Pons (tissue), 1 donor: ENCODE data around the gene ELK3.

ENCODE experiments used
- DNase-seq: peaks from one replicate; pipeline ENCODE4 v3.0.0-alpha.2; 2016; ENCODE audit warnings: low spot score

ELK3 gene

GRCh38 chr12:96189781-96190180 is 4.4 kb upstream of the ELK3 start:
- no peak for DNase-seq

DNA sequence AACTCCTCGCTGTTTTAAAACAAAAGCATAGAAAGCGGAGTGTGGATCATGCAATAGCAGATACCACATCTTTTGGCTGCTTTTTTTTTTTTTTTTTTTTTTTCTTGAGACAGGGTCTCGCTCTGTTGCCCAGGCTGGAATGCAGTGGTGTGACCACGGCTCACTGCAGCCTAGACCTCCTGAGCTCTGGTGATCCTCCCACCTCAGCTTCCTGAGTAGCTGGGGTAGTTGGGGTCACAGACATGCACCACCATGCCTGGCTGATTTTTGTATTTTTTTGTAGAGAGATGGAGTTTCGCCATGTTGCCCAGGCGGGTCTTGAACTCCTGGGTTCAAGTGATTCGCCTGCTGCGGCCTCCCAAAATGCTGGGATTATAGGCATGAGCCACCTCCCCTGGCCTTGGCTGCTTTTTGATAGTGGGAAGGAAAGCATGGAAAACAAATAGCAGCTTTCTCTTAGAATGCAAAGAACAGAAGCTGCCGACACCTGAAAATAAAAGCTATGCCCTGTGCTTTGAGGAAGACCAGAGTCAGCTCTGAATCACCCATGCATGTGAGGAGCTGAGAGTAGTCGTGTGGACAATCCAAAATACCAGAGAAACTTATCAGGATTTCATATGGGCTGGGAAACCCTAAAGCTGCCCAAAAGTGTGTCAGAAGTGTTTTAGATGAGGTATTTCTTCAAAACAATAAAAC is 3.6 kb upstream of the ELK3 start:
- DNase-seq: no peak

GRCh38 chr12:96192926-96193573 is 1.1 kb upstream of the ELK3 start:
- no peak for DNase-seq

DNA sequence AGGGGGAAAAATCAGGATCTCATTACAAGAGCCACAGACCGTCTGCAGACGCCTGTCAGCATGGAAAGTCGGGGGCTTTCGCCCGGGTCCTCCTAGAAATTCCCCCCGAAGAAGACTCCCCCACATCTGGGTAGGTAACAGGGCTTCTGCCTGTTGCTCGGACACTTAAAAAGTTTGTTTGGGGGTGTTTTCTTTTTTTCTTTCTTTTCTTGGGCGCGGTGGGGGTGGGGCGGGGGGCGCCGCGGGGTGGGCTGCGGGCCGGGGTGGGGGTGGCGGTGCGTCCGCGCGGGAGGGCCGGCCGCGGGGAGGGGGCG is 358 bp downstream of the ELK3 start:
- DNase-seq: no peak

GRCh38 chr12:96194971-96195844 is 1.0 kb downstream of the ELK3 start:
- DNase-seq: peak; percentile 57

DNA sequence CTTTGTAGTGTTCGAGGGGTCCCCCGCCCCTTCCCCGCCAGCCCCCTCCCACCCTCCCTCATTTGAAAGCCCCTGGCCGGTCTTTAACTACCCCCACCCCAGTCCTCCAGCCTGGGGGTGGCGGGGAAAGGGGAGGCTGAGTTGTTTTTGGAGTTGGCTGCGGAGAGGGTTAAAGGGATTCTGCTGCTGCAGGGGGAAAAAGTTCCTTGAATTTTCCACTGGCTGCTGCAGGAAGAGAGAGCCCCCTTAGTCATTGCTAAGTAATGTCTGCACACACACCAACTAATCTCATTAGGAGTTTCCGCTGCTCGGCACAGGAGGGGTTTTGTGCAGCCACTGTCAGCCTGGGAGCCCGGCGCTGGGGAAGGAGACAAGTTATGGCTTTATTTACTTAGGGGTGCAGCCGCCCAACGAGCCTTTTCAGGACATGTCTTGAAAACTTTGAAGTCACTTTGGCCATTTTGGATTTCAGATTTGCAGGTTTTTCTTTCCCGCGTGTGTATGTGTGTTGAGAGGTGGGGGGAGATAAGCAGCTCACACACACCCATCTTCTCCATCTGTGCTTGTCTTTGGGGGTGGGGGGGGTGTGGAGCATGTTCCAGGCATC is 1.8 kb downstream of the ELK3 start:
- DNase-seq: no peak

GRCh38 chr12:96196781-96197180 is 2.6 kb downstream of the ELK3 start:
- no peak for DNase-seq

DNA sequence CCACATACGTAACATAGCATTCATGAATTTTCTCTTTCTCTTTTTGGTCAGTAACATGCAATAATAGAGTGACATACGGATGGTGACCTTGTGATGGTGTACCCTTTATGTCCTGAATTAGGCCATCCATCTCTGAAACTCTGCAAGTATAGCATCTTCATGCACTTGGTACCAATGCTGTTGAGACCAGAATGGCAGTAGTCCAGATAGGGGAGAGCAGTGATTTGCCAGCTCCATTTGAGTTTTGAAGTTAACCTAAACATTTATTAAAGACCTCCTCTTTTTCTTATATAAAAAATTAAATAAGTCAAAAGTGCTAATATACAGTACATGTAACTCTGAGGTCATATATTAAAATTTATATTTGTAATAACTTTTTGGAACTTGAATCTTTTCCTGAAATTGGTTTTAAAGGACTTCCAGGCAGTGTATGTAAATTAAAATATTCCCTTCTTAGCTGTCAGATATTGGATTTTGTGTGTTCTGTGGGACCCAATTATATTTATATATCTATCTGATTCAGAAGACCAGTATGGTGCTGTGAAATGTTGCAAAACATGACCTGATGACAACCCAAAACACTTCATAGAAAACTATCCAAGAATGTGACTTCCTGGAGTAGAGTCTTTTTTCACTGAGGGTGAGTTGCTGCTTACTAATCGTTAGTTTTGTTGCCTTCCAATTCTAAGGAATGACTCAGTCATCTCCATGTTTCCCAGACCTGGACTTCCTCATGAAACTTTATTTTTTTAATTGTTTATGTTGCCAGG is 3.5 kb downstream of the ELK3 start:
- DNase-seq: no peak

DNA sequence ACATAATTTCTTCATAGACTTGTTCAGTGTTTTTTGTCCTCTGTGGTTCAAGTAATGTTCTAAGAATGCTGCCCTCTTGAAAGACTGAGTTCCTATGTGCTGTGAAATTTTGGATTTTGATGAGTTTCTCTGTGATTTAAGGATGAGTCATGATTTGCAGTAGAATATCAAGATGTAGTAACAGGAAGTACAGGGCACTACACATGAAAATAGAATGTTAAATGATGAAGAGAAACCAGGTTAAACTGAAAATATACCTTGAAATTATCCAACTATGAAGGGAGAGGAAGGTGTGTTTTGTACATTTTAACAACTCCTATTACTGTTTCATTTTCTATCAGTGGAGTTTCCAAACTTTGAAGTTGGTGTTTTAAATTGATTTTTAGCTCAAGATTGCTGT is 4.8 kb downstream of the ELK3 start:
- no peak for DNase-seq

- DNase-seq: no peak
Observed at GRCh38 chr12:96199464-96199863, 5.3 kb downstream of the ELK3 start.

- no peak for DNase-seq
Observed at GRCh38 chr12:96201272-96202227, 7.4 kb downstream of the ELK3 start.

DNA sequence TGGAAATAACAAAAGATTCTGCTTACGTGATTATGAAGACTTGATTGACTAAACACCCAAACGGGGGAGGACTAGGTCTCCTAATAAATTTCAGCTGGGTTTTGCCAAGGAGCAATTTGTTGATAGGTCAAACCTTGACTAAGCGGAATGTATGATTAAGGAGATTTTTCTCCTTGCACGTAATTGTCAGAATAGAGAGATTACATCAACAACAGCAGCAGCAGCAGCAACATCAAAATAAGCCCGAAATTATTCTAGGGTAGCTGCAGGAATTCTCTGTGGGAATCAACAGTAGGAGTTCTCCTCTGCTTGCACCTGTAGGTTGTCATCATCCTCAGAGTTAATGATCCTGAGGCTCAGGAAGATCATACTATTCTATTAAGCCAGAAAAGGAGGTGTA is 10.2 kb downstream of the ELK3 start:
- no peak for DNase-seq

DNA sequence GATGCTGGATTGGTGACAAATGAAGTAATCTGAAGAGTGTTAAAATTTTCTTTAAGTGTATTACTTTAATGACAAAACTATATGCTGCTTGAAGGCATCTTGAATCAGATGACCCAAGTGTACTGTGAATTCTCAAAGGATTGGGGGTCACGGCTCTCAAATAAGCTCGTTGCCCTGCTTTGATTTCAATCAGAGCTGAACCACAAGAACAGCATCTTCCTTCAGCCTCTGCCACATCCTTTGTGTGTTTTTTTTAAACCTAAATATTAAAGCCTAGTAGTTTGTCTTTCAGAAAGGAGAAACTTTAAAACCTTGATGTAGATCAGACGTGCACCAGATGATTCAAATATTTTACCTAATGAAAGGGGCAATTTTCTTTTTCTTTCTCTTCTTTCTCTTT is 11.7 kb downstream of the ELK3 start:
- DNase-seq: no peak

DNA sequence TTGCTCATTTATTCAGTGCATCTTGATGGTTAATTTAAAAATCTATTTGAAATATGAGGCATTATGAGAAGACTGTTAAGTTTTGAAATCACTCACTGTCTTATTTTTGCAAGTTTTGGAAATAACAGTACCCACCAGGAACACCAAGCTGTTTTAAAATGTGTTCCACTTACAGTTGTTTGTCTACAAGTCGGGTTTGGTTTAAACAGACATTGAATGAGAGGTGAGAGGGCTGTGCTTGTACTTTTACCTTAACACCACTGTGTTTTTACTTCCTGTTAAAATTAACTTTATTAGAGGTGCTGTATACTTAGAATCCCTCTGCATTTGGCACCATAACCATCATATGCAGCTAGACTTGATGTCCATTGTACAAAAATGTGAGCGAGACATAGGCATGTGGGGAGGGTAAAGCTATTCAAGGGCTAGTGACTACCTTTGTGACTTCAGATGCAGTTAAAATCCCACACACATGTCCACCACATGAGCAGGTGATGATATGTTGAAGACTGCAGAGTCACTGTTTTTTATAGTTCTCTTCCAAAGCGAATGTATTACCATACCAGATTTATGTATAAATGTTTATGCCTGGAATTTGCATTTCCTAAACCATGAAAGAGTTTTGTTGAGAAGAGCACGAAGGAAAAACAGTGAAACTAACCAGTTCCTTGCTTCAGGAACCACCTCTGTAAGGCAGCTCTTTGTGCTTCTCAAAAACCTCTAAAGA is 12.9 kb downstream of the ELK3 start:
- DNase-seq: no peak

- no peak for DNase-seq
Observed at GRCh38 chr12:96208346-96208745, 14.2 kb downstream of the ELK3 start.

DNA sequence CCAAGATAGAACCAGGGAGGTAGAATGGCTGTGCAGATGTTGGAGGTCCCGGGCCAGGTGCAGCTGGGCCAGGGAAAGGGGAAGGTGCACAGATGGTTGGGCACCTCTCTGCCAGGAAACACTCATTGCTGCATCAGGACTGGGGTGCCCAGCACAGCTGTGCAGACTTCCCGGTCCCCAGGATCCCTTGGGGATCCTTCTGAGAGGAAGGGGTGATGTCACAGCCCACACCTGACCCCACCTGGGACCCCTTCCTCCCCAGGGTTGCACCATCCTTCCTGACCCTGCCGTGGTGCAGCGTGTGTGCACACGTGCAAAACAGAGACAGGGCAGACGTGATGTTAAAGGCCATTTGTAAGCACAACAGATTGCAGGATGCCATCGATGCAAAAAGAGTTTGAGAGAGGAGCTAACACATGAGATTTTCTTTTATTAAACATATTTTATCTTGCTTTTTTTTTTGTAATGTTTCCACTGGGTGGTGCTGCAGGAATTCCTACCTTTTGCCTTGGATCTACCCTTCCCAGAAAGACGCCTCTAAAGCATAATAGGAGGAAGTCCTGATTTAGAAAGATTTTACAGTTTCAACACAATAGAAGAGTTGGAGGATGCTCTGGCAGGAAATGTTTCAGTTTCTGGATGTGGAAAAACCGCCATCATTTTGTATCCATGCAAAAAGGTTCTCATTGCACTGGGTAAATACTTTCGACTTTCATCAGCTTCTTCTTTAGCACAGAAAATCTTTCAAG is 14.8 kb downstream of the ELK3 start:
- peak; percentile 46 for DNase-seq

GRCh38 chr12:96210376-96211055 is 16.3 kb downstream of the ELK3 start:
- DNase-seq: no peak

- peak; percentile 45 for DNase-seq
Observed at GRCh38 chr12:96211988-96212387, 17.8 kb downstream of the ELK3 start.
